PC-3 (cell line): Measurements from ENCODE around the gene ESYT2. TPM values are rescaled to one million over a fixed set of nuclear protein-coding genes. Genes with fewer than 3 reads are reported as not detected.

Experiments
- ATAC-seq: fragments of 200-7000 bp; cut with Tn5 transposase; 2 replicates; pipeline ENCODE4 v1.9.1; 2020; ENCODE audit warnings: mild to moderate bottlenecking, moderate library complexity
- BruUV-seq: library from RNA; stranded (reverse); fragments of 400-500 nt; replicated peaks from 2 replicates; lab custom pipeline; 2021; lab: Mats Ljungman, UMichigan
- CTCF ChIA-PET: fragments of 300-600 bp; sonication (Branson Sonifier 250); formaldehyde crosslinking; loops from one replicate; lab custom pipeline; 2022; ENCODE audit warnings: antibody characterized with exemption; lab: Charles Lee
- POLR2A ChIA-PET: fragments of 300-600 bp; sonication (Branson Sonifier 250); formaldehyde crosslinking; loops from one replicate; lab custom pipeline; 2022; ENCODE audit warnings: antibody characterized with exemption; ENCODE audit not compliant: unreplicated experiment; lab: Charles Lee
- DNase-seq: peaks from one replicate; pipeline ENCODE4 v3.0.0-alpha.2; 2015
- H2AFZ ChIP-seq: fragments of 300-600 bp; sonication (generic); 2 replicates; pipeline ENCODE4 v1.6.0; 2016; ENCODE audit warnings: antibody characterized with exemption, low read length
- H3F3A ChIP-seq: fragments of 300-600 bp; sonication (generic); one replicate; pipeline ENCODE4 v1.6.0; 2017; ENCODE audit warnings: antibody characterized with exemption, low read length, control low read depth, mild to moderate bottlenecking; ENCODE audit not compliant: unreplicated experiment
- H3K27ac ChIP-seq: fragments of 300-600 bp; sonication (generic); 2 replicates; pipeline ENCODE4 v1.5.1; 2016; ENCODE audit warnings: mild to moderate bottlenecking, low read length
- H3K27me3 ChIP-seq: fragments of 300-600 bp; sonication (generic); 2 replicates; pipeline ENCODE4 v1.6.1; 2016; ENCODE audit warnings: low read length, mixed read lengths
- H3K36me3 ChIP-seq: fragments of 300-600 bp; sonication (generic); 2 replicates; pipeline ENCODE4 v1.6.1; 2016; ENCODE audit warnings: low read depth, mixed run types, low read length, mixed read lengths
- H3K4me1 ChIP-seq: fragments of 300-600 bp; sonication (generic); 2 replicates; pipeline ENCODE4 v1.5.1; 2016; ENCODE audit warnings: low read length; ENCODE audit not compliant: insufficient read depth
- H3K4me2 ChIP-seq: fragments of 300-600 bp; sonication (generic); 2 replicates; pipeline ENCODE4 v1.6.0; 2016; ENCODE audit warnings: low read length
- H3K4me3 ChIP-seq: fragments of 300-600 bp; sonication (generic); 2 replicates; pipeline ENCODE4 v1.5.1; 2016; ENCODE audit warnings: mild to moderate bottlenecking, low read length, mixed read lengths
- H3K79me2 ChIP-seq: fragments of 300-600 bp; sonication (generic); 2 replicates; pipeline ENCODE4 v1.6.1; 2017; ENCODE audit warnings: low read length, mixed read lengths
- H3K9ac ChIP-seq: fragments of 300-600 bp; sonication (generic); 2 replicates; pipeline ENCODE4 v1.6.0; 2016; ENCODE audit warnings: mild to moderate bottlenecking, low read length
- H3K9me2 ChIP-seq: fragments of 300-600 bp; sonication (generic); replicated peaks from 2 replicates; pipeline ENCODE4 v1.6.1; 2016; ENCODE audit warnings: mixed run types, low read length, mixed read lengths
- H3K9me3 ChIP-seq: fragments of 300-600 bp; sonication (generic); 2 replicates; pipeline ENCODE4 v1.6.1; 2016; ENCODE audit warnings: low read length, mixed read lengths
- H4K20me1 ChIP-seq: fragments of 300-600 bp; sonication (generic); 2 replicates; pipeline ENCODE4 v1.6.1; 2016; ENCODE audit warnings: low read length, mixed read lengths
- CTCF ChIP-seq: fragments of 300-600 bp; sonication (generic); conservative IDR thresholded peaks from 2 replicates; pipeline ENCODE4 v1.5.1; 2017; ENCODE audit warnings: antibody characterized with exemption, low read depth, mild to moderate bottlenecking, low read length
- EZH2 ChIP-seq: fragments of 300-600 bp; sonication (generic); IDR thresholded peaks from one replicate; pipeline ENCODE4 v1.6.1; 2017; ENCODE audit warnings: antibody characterized with exemption, mild to moderate bottlenecking, low read length; ENCODE audit not compliant: unreplicated experiment
- EZH2phosphoT487 ChIP-seq: fragments of 300-600 bp; sonication (generic); IDR thresholded peaks from 2 replicates; pipeline ENCODE4 v1.6.1; 2018; ENCODE audit warnings: mild to moderate bottlenecking, antibody characterized with exemption, low read length, borderline replicate concordance
- intact Hi-C: fragments of 100-400 bp; cut with micrococcal nuclease; formaldehyde crosslinking; loops from 2 replicates; pipeline ENCODE4 v1.9.0; 2023
- total RNA-seq: library from RNA; depleted of rRNA; stranded (reverse); fragments of >200 nt; gene quantifications from 2 replicates; pipeline ENCODE4 v1.2.3, GENCODE V29; 2014

Gene ESYT2
- total RNA-seq, 1 experiment from 2014 or later: 76.1 TPM

- TF ChIP-seq EZH2 (no peak), CTCF (no peak), EZH2phosphoT487 (no peak)
- intact Hi-C loops: loop anchor here (2.0 kb wide), 2 partner anchors 28 to 36 kb away; partner anchors contain the start of gene ESYT2
- Histone ChIP-seq H3K79me2 (peaks cover 53% of the 10 kb centered on the region), H4K20me1 (no peaks in the 10 kb centered on the region), H3K36me3 (no peaks in the 10 kb centered on the region), H3K27me3 (no peaks in the 10 kb centered on the region), H3K4me3 (peak overlapping the region; percentile 75), H3K9me3 (no peaks in the 10 kb centered on the region), H3F3A (no peaks in the 10 kb centered on the region), H3K9me2 (no peaks in the 10 kb centered on the region), H3K4me1 (peaks cover 28% of the 10 kb centered on the region), H3K4me2 (peak overlapping the region; percentile 86), H3K27ac (0 out of 2 replicates have a peak overlapping the region, but pooled peaks have one; percentile 8), H2AFZ (peak overlapping the region; percentile 72), H3K9ac (peak overlapping the region; percentile 81)
- DNase-seq (no peak), ATAC-seq (peak; percentile 23)
- ChIA-PET CTCF (no interaction called here), POLR2A (no interaction called here)
- BruUV-seq: TSS peak; percentile 34
Observed at GRCh38 chr7:158856883-158857668, 27.8 kb upstream of the ESYT2 start.

GRCh38 chr7:158854681-158855081 lies 25.4 kb upstream of the ESYT2 start:
- BruUV-seq: no TSS peak
- no peaks in the 10 kb centered on the region for H3K27me3 ChIP-seq
- no peaks in the 10 kb centered on the region for H3K36me3 ChIP-seq
- no peak overlapping the region for H2AFZ ChIP-seq
- CTCF ChIA-PET: no interaction called here
- no peak overlapping the region for H3K4me3 ChIP-seq
- DNase-seq (no peak), ATAC-seq (no peak)
- H3K27ac ChIP-seq: no peak overlapping the region
- no peak overlapping the region for H3K9ac ChIP-seq
- H3K9me2 ChIP-seq: no peaks in the 10 kb centered on the region
- H3K4me1 ChIP-seq: peaks cover 16% of the 10 kb centered on the region
- H3K4me2 ChIP-seq: no peak overlapping the region
- POLR2A ChIA-PET: no interaction called here
- no peaks in the 10 kb centered on the region for H3K9me3 ChIP-seq
- H3K79me2 ChIP-seq: peaks cover 29% of the 10 kb centered on the region
- no peaks in the 10 kb centered on the region for H3F3A ChIP-seq
- H4K20me1 ChIP-seq: no peaks in the 10 kb centered on the region
- no peak for TF ChIP-seq EZH2
- TF ChIP-seq CTCF: no peak
- TF ChIP-seq EZH2phosphoT487: no peak
- intact Hi-C loops: no loop called here

GRCh38 chr7:158850545-158851102 lies 21.3 kb upstream of the ESYT2 start:
- H3K9ac ChIP-seq: no peak overlapping the region
- no peaks in the 10 kb centered on the region for H3K9me3 ChIP-seq
- H3K79me2 ChIP-seq: no peaks in the 10 kb centered on the region
- no peaks in the 10 kb centered on the region for H3F3A ChIP-seq
- intact Hi-C loops: no loop called here
- H3K4me2 ChIP-seq: no peak overlapping the region
- H3K36me3 ChIP-seq: no peaks in the 10 kb centered on the region
- no peaks in the 10 kb centered on the region; the same call in 1 of the 2 replicates for H3K4me1 ChIP-seq
- CTCF ChIA-PET: no interaction called here
- H3K27ac ChIP-seq: no peak overlapping the region
- H2AFZ ChIP-seq: no peak overlapping the region
- POLR2A ChIA-PET: interaction anchor here (0.5 to 0.6 kb wide), 2 partner anchors 13 to 22 kb away, joined by 10 to 34 read pairs; no protein-coding TSS in a partner anchor
- H3K27me3 ChIP-seq: no peaks in the 10 kb centered on the region
- no peak overlapping the region for H3K4me3 ChIP-seq
- H4K20me1 ChIP-seq: no peaks in the 10 kb centered on the region
- no peak for DNase-seq
- H3K9me2 ChIP-seq: no peaks in the 10 kb centered on the region
- ATAC-seq: no peak; the same call in 1 of the 2 replicates
- BruUV-seq: no TSS peak
- TF ChIP-seq EZH2 (no peak), CTCF (no peak), EZH2phosphoT487 (no peak)
